IMR-90 (cell line): ENCODE measurements around the gene ETV6. TPM values are rescaled to one million over a fixed set of nuclear protein-coding genes. Genes with fewer than 3 reads are reported as not detected.

Experiments
- ATAC-seq: fragments of 200-7000 bp; cut with Tn5 transposase; 2 replicates; pipeline ENCODE4 v1.9.1; 2020; ENCODE audit warnings: low read depth, mild to moderate bottlenecking, moderate library complexity
- BruUV-seq: library from RNA; stranded (reverse); fragments of 400-500 nt; replicated peaks from 2 replicates; lab custom pipeline; 2021; lab: Mats Ljungman, UMichigan
- CTCF ChIA-PET: fragments of 300-600 bp; formaldehyde crosslinking; extraction: SDS; loops from one replicate; lab custom pipeline; 2021; ENCODE audit warnings: antibody characterized with exemption; lab: Yijun Ruan, JAX
- POLR2A ChIA-PET: fragments of 300-600 bp; sonication (Branson Sonifier 250); formaldehyde crosslinking; loops from one replicate; lab custom pipeline; 2022; ENCODE audit warnings: antibody characterized with exemption; ENCODE audit not compliant: unreplicated experiment; lab: Charles Lee
- DNase-seq: peaks from one replicate; pipeline ENCODE4 v3.0.0; 2013
- H2AFZ ChIP-seq: replicated peaks from 2 replicates; pipeline ENCODE3; 2013; ENCODE audit warnings: low read length, mild to moderate bottlenecking; ENCODE audit not compliant: poor library complexity
- H2AK5ac ChIP-seq: 2 replicates; pipeline ENCODE4 v1.6.1; 2013; ENCODE audit warnings: low read depth, low read length, inconsistent platforms
- H2AK9ac ChIP-seq: replicated peaks from 2 replicates; pipeline ENCODE3; 2013; ENCODE audit warnings: mild to moderate bottlenecking, low read depth, low read length, moderate library complexity; ENCODE audit not compliant: poor library complexity
- H2BK120ac ChIP-seq: 2 replicates; pipeline ENCODE4 v1.6.1; 2013; ENCODE audit warnings: low read depth, low read length, inconsistent platforms
- H2BK15ac ChIP-seq: 3 replicates; pipeline ENCODE4 v1.6.1; 2013; ENCODE audit warnings: low read depth, low read length, inconsistent platforms
- H2BK20ac ChIP-seq: 2 replicates; pipeline ENCODE4 v1.6.1; 2013; ENCODE audit warnings: low read depth, mild to moderate bottlenecking, inconsistent platforms, low read length, moderate library complexity
- H2BK5ac ChIP-seq: 2 replicates; pipeline ENCODE4 v1.6.1; 2013; ENCODE audit warnings: mild to moderate bottlenecking, low read depth, low read length, inconsistent platforms; ENCODE audit not compliant: poor library complexity, severe bottlenecking
- H3K14ac ChIP-seq: replicated peaks from 2 replicates; pipeline ENCODE4 v1.6.1; 2013; ENCODE audit warnings: low read depth, low read length, inconsistent platforms
- H3K18ac ChIP-seq: 2 replicates; pipeline ENCODE4 v1.6.1; 2013; ENCODE audit warnings: low read depth, low read length, control low read depth
- H3K23ac ChIP-seq: 2 replicates; pipeline ENCODE4 v1.6.1; 2013; ENCODE audit warnings: low read depth, low read length, inconsistent platforms
- H3K27ac ChIP-seq: 2 replicates; pipeline ENCODE4 v1.5.1; 2013; ENCODE audit warnings: mild to moderate bottlenecking, control low read depth, low read length; ENCODE audit not compliant: insufficient read depth
- H3K27me3 ChIP-seq: 2 replicates; pipeline ENCODE4 v1.6.1; 2013; ENCODE audit warnings: low read length; ENCODE audit not compliant: control insufficient read depth, insufficient read depth
- H3K36me3 ChIP-seq: 2 replicates; pipeline ENCODE4 v1.6.1; 2013; ENCODE audit warnings: low read length, mixed read lengths; ENCODE audit not compliant: control insufficient read depth, insufficient read depth
- H3K4ac ChIP-seq: 2 replicates; pipeline ENCODE4 v1.6.1; 2013; ENCODE audit warnings: low read depth, low read length, inconsistent platforms
- H3K4me1 ChIP-seq: 2 replicates; pipeline ENCODE4 v1.6.1; 2013; ENCODE audit warnings: low read length, mixed read lengths; ENCODE audit not compliant: control insufficient read depth, insufficient read depth
- H3K4me2 ChIP-seq: 2 replicates; pipeline ENCODE4 v1.6.1; 2013; ENCODE audit warnings: low read depth, mild to moderate bottlenecking, control low read depth, low read length, moderate library complexity
- H3K4me3 ChIP-seq: 2 replicates; pipeline ENCODE4 v1.5.1; 2013; ENCODE audit warnings: low read depth, mild to moderate bottlenecking, control low read depth, low read length, moderate library complexity; ENCODE audit not compliant: insufficient read depth
- H3K56ac ChIP-seq: 2 replicates; pipeline ENCODE4 v1.6.1; 2013; ENCODE audit warnings: low read length, inconsistent platforms; ENCODE audit not compliant: insufficient read depth; ENCODE audit errors: extremely low read depth
- H3K79me1 ChIP-seq, 2 experiments: 2 replicates each; pipeline ENCODE4 v1.6.1; 2013; ENCODE audit warnings: low read length in 2 of 2, inconsistent platforms in 1 of 2, low read depth in 1 of 2
- H3K9ac ChIP-seq: 2 replicates; pipeline ENCODE4 v1.6.1; 2013; ENCODE audit warnings: low read depth, low read length, control low read depth
- H3K9me1 ChIP-seq: 2 replicates; pipeline ENCODE4 v1.6.1; 2013; ENCODE audit warnings: low read length, inconsistent platforms; ENCODE audit not compliant: insufficient read depth
- H3K9me3 ChIP-seq: 2 replicates; pipeline ENCODE4 v1.6.1; 2013; ENCODE audit warnings: low read length; ENCODE audit not compliant: control insufficient read depth, insufficient read depth
- H4K20me1 ChIP-seq: 2 replicates; pipeline ENCODE4 v1.6.1; 2013; ENCODE audit warnings: low read length, inconsistent platforms; ENCODE audit not compliant: insufficient read depth
- H4K5ac ChIP-seq: 2 replicates; pipeline ENCODE4 v1.6.1; 2013; ENCODE audit warnings: mild to moderate bottlenecking, low read depth, low read length, control low read depth
- H4K8ac ChIP-seq, 2 experiments: 2 replicates each; pipeline ENCODE4 v1.6.1; 2013; ENCODE audit warnings: low read depth in 2 of 2, low read length in 2 of 2, control low read depth in 1 of 2, inconsistent platforms in 1 of 2
- H4K91ac ChIP-seq: 2 replicates; pipeline ENCODE4 v1.6.1; 2013; ENCODE audit warnings: low read depth, low read length, inconsistent platforms; ENCODE audit not compliant: insufficient read depth
- BHLHE40 ChIP-seq: fragments of 150-350 bp; IDR thresholded peaks from 2 replicates; pipeline ENCODE4 v1.6.1; 2016; ENCODE audit warnings: mild to moderate bottlenecking, low read depth, low read length
- CEBPB ChIP-seq: IDR thresholded peaks from 2 replicates; pipeline ENCODE4 v1.6.1; 2012; ENCODE audit warnings: low read depth, low read length, improper control_type of control experiment
- CHD1 ChIP-seq: IDR thresholded peaks from 2 replicates; pipeline ENCODE4 v1.6.1; 2012; ENCODE audit warnings: low read depth, low read length, improper control_type of control experiment
- FOS ChIP-seq: fragments of 150-350 bp; IDR thresholded peaks from 2 replicates; pipeline ENCODE4 v1.6.1; 2016; ENCODE audit warnings: low read depth, low read length
- MAFK ChIP-seq: IDR thresholded peaks from 2 replicates; pipeline ENCODE4 v1.6.1; 2012; ENCODE audit warnings: low read depth, low read length, improper control_type of control experiment
- MAZ ChIP-seq: IDR thresholded peaks from 2 replicates; pipeline ENCODE4 v1.6.1; 2012; ENCODE audit warnings: low read depth, mild to moderate bottlenecking, low read length, improper control_type of control experiment, moderate library complexity, borderline replicate concordance
- MXI1 ChIP-seq: IDR thresholded peaks from 2 replicates; pipeline ENCODE4 v1.6.1; 2012; ENCODE audit warnings: low read depth, mild to moderate bottlenecking, low read length, moderate library complexity, borderline replicate concordance
- NFE2L2 ChIP-seq: fragments of 150-350 bp; IDR thresholded peaks from 2 replicates; pipeline ENCODE4 v1.6.1; 2016; ENCODE audit warnings: low read depth, mild to moderate bottlenecking, low read length
- POLR2A ChIP-seq: IDR thresholded peaks from 2 replicates; pipeline ENCODE4 v1.6.1; 2012; ENCODE audit warnings: mild to moderate bottlenecking, low read depth, low read length
- RAD21 ChIP-seq: IDR thresholded peaks from 2 replicates; pipeline ENCODE4 v1.6.1; 2012; ENCODE audit warnings: low read length, improper control_type of control experiment
- RCOR1 ChIP-seq: IDR thresholded peaks from 2 replicates; pipeline ENCODE4 v1.6.1; 2012; ENCODE audit warnings: mild to moderate bottlenecking, low read length, improper control_type of control experiment; ENCODE audit not compliant: insufficient replicate concordance
- RFX5 ChIP-seq: IDR thresholded peaks from 2 replicates; pipeline ENCODE4 v1.8.0; 2012; ENCODE audit warnings: low read depth, mild to moderate bottlenecking, low read length, moderate library complexity
- SMC3 ChIP-seq: fragments of 150-350 bp; IDR thresholded peaks from 2 replicates; pipeline ENCODE4 v1.6.1; 2016; ENCODE audit warnings: low read depth, mild to moderate bottlenecking, antibody characterized with exemption, low read length, moderate library complexity
- WGBS, 2 experiments: methylation state at CpG; one replicate each; pipeline versions ENCODE4 v1.1.5 to v1.1.7; 2013; ENCODE audit warnings: missing lambda C conversion rate in 2 of 2; ENCODE audit not compliant: insufficient read length in 1 of 2; ENCODE audit errors: extremely low coverage in 2 of 2; 5-methylcytosine and 5-hydroxymethylcytosine counted together
- dilution Hi-C: fragments of 300-500 bp; cut with HindIII; formaldehyde crosslinking; loops from one replicate; pipeline ENCODE4 v1.14.3; 2018; ENCODE audit warnings: low sequenced_read_pairs; ENCODE audit not compliant: unreplicated experiment
- in situ Hi-C: fragments of 300-500 bp; cut with MboI; formaldehyde crosslinking; loops from 3 replicates; pipeline ENCODE4 v1.14.3; 2019; ENCODE audit warnings: low sequenced_read_pairs, inconsistent platforms, mixed read lengths
- intact Hi-C: fragments of 100-400 bp; cut with micrococcal nuclease; formaldehyde crosslinking; loops from 2 replicates; pipeline ENCODE4 v1.10.0; 2022
- polyA plus RNA-seq, 3 experiments: library from polyadenylated mRNA; depleted of rRNA; stranded (reverse); fragments of >200 nt; gene quantifications; 2 replicates each; pipeline ENCODE4 v1.2.3, GENCODE V29; 2012; ENCODE audit warnings: low replicate concordance in 1 of 3
- total RNA-seq: library from RNA; depleted of rRNA; stranded (reverse); fragments of >200 nt; gene quantifications from 2 replicates; pipeline ENCODE4 v1.2.3, GENCODE V29; 2012
- TF ChIP-seq, protein P1 (sequence below): fragments of 150-350 bp; IDR thresholded peaks from 2 replicates; pipeline ENCODE4 v1.6.1; 2017; ENCODE audit warnings: mild to moderate bottlenecking, antibody characterized with exemption, low read length, low read depth
- TF ChIP-seq, protein P2 (sequence below): fragments of 150-350 bp; IDR thresholded peaks from 2 replicates; pipeline ENCODE4 v1.6.1; 2016; ENCODE audit warnings: low read depth, mild to moderate bottlenecking, low read length, moderate library complexity, borderline replicate concordance
- TF ChIP-seq, protein P3 (sequence below): conservative IDR thresholded peaks from 2 replicates; pipeline ENCODE4 v1.5.1; 2012; ENCODE audit warnings: mild to moderate bottlenecking, low read depth, low read length, improper control_type of control experiment

Gene ETV6
- total and polyA plus RNA-seq, 2 of the 4 experiments (the other 2 are of a cell fraction) = 8.4 to 9.9 TPM

DNA sequence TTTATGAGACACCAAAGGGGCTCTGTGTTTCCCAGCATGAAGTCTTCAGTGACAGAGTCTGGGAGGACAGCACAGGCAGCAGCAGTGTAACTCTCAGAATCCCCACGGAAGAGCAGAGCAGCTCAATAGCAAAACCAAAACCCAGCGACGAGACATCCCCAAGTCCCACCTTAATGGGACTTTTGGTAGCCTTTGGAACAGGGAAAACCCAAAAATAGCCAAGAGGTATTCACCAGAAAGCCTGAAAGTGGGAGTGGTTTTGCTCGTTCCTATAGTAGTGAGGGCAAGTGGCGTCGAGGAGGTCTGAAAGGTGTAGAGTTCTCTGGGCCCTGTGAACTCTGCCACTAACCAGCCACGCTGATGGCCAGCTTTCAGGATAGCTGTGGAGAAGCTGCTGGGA lies 174.6 kb downstream of the ETV6 start:
- 100% methylated on average over 1 of the region's 7 CpGs; no CpG with 5 or more reads in 1 of the 2 experiments for WGBS, 2 experiments
- POLR2A ChIA-PET = no interaction called here

More for the DNA sequence above, 174.6 kb downstream of the ETV6 start:
- Histone ChIP-seq H3K4ac (peak overlapping the region; percentile 50), H2BK5ac (no peak overlapping the region), H2BK120ac (0 out of 2 replicates have a peak overlapping the region, but pooled peaks have one; percentile 59), H3K18ac (no peak overlapping the region), H2AFZ (no peak overlapping the region), H2BK15ac (no peak overlapping the region), H3K4me2 (no peak overlapping the region), H3K9ac (no peak overlapping the region), H2BK20ac (no peak overlapping the region), H2AK9ac (no peak overlapping the region), H3K56ac (no peak overlapping the region), H3K23ac (0 out of 2 replicates have a peak overlapping the region, but pooled peaks have one; percentile 5), H3K9me3 (no peaks in the 10 kb centered on the region), H4K20me1 (no peaks in the 10 kb centered on the region), H3K4me3 (no peak overlapping the region), H4K91ac (peak overlapping the region; percentile 45; the same call in 1 of the 2 replicates), H3K36me3 (peaks cover 2% of the 10 kb centered on the region), H3K27me3 (no peaks in the 10 kb centered on the region), H3K4me1 (peaks cover 25% of the 10 kb centered on the region), H4K5ac (no peak overlapping the region), H3K27ac (no peak overlapping the region), H4K8ac (peak overlapping the region in 1 of 2 experiments; percentile 55; a peak in 1 of 4 replicates), H3K9me1 (peaks cover 22% of the 10 kb centered on the region), H2AK5ac (0 out of 2 replicates have a peak overlapping the region, but pooled peaks have one; percentile 2), H3K14ac (no peak overlapping the region), H3K79me1 (peaks cover 17 to 55% of the 10 kb centered on the region in 2 experiments)
- intact Hi-C loops (no loop called here), in situ Hi-C loops (no loop called here), dilution Hi-C loops (no loop called here)
- BruUV-seq = no TSS peak
- DNase-seq (no peak), ATAC-seq (no peak)
- CTCF ChIA-PET = no interaction called here
- TF ChIP-seq RAD21 (no peak), NFE2L2 (no peak), MAZ (no peak), BHLHE40 (no peak), MAFK (no peak), FOS (no peak), POLR2A (no peak), MXI1 (no peak), SMC3 (no peak), RFX5 (no peak), CEBPB (no peak), CHD1 (no peak), RCOR1 (no peak)
- TF ChIP-seq, protein P1, sequence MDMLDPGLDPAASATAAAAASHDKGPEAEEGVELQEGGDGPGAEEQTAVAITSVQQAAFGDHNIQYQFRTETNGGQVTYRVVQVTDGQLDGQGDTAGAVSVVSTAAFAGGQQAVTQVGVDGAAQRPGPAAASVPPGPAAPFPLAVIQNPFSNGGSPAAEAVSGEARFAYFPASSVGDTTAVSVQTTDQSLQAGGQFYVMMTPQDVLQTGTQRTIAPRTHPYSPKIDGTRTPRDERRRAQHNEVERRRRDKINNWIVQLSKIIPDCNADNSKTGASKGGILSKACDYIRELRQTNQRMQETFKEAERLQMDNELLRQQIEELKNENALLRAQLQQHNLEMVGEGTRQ = no peak
- TF ChIP-seq, protein P2, sequence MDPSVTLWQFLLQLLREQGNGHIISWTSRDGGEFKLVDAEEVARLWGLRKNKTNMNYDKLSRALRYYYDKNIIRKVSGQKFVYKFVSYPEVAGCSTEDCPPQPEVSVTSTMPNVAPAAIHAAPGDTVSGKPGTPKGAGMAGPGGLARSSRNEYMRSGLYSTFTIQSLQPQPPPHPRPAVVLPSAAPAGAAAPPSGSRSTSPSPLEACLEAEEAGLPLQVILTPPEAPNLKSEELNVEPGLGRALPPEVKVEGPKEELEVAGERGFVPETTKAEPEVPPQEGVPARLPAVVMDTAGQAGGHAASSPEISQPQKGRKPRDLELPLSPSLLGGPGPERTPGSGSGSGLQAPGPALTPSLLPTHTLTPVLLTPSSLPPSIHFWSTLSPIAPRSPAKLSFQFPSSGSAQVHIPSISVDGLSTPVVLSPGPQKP = no peak
- TF ChIP-seq, protein P3, sequence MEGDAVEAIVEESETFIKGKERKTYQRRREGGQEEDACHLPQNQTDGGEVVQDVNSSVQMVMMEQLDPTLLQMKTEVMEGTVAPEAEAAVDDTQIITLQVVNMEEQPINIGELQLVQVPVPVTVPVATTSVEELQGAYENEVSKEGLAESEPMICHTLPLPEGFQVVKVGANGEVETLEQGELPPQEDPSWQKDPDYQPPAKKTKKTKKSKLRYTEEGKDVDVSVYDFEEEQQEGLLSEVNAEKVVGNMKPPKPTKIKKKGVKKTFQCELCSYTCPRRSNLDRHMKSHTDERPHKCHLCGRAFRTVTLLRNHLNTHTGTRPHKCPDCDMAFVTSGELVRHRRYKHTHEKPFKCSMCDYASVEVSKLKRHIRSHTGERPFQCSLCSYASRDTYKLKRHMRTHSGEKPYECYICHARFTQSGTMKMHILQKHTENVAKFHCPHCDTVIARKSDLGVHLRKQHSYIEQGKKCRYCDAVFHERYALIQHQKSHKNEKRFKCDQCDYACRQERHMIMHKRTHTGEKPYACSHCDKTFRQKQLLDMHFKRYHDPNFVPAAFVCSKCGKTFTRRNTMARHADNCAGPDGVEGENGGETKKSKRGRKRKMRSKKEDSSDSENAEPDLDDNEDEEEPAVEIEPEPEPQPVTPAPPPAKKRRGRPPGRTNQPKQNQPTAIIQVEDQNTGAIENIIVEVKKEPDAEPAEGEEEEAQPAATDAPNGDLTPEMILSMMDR = no peak
